HL-60/S4 treated with retinoic acid at 250 ng/mL for 4 days and 3 days (cell line): ENCODE measurements around the gene TAF4B.
"Not testable (repeated sequence)": the region's sequence is repeated elsewhere in the genome, so short reads cannot be mapped to it uniquely, and the experiment has no call there.

Source experiments
- in situ Hi-C: fragments of 300-500 bp; cut with MboI; formaldehyde crosslinking; loops from 2 replicates; pipeline ENCODE4 v1.7.0; 2022; ENCODE audit warnings: low sequenced_read_pairs

The TAF4B gene

GRCh38 chr18:26226229-26227050 lies at the start of gene TAF4B:
Gene TAF4B, plus strand, starts transcription at chr18:26226445. Its CDS starts 489 bp downstream, at chr18:26226934.
- in situ Hi-C loops = no loop called here

- in situ Hi-C loops = no loop called here
Measured at GRCh38 chr18:26181343-26181826, 44.9 kb upstream of the TAF4B start.

GRCh38 chr18:26183395-26184112 lies 42.7 kb upstream of the TAF4B start:
- in situ Hi-C loops = no loop called here

- in situ Hi-C loops = no loop called here
Measured at GRCh38 chr18:26185267-26185666, 41.0 kb upstream of the TAF4B start.

DNA sequence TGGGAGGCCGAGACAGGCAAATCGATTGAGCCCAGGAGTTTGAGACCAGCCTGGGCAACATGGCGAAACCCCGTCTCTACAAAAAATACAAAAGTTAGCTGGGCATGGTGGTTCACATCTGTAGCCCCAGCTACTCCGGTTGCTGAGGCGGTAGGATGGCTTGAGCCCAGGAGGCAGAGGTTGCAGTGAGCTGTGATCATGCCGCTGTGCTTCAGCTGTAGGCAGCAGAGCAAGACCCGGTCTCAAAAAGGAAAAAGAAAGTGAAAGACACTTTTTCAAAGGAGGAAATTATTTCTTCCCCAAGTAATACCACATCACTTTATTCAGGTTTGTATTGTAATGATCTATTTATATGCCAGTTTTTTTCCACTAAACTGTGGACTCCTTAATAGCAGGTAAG lies 35.7 kb upstream of the TAF4B start:
- in situ Hi-C loops = no loop called here

DNA sequence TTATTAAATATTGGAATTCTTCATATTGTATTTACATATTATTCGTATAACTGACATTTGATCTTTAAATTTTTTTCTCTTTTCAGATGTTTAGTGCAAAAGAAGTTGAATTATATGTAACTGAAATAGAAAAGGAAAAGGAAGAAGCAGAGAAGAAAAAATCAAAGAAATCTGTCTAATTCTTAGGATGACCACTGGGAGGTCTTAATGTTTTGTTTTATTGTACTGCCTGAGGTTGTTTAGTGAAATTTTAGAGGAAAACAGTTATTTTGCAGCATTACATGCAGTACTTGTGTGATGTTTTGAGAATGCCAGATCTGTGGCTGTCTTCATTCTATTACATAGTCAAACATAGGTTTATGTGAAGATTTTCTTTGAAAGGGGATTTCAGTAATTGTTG lies 34.0 kb upstream of the TAF4B start:
- in situ Hi-C loops = no loop called here

GRCh38 chr18:26196605-26197004 lies 29.6 kb upstream of the TAF4B start:
- in situ Hi-C loops = no loop called here

DNA sequence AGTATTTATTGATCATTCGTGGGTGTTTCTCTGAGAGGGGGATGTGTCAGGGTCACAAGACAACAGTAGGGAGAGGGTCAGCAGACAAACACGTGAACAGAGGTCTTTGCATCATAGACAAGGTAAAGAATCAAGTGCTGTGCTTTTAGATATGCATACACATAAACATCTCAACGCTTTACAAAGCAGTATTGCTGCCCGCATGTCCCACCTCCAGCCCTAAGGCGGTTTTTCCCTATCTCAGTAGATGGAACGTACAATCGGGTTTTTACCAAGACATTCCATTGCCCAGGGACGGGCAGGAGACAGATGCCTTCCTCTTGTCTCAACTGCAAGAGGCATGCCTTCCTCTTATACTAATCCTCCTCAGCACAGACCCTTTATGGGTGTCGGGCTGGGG lies 24.2 kb upstream of the TAF4B start:
- in situ Hi-C loops = not testable (repeated sequence)

GRCh38 chr18:26205318-26205717 lies 20.9 kb upstream of the TAF4B start:
- in situ Hi-C loops = no loop called here

DNA sequence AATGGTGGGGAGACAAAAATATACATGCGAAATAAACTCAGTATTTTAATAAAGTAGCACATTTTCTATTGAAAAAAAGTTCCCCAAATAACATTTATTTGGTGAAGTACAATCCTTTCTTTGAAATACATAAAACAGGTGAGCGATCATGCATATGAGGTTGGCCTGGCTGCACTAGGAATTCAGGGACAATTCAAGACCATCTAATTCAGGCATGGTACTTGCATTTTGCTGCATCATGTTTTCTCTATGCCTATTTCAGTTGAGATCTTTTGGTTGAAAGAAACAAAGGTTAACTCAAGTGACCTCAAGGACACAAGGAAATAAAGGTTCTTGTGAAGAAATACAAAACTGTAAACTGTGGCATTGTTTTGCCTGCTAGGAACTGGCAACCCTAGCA lies 19.8 kb upstream of the TAF4B start:
- in situ Hi-C loops = no loop called here

GRCh38 chr18:26207937-26208336 lies 18.3 kb upstream of the TAF4B start:
- in situ Hi-C loops = no loop called here

DNA sequence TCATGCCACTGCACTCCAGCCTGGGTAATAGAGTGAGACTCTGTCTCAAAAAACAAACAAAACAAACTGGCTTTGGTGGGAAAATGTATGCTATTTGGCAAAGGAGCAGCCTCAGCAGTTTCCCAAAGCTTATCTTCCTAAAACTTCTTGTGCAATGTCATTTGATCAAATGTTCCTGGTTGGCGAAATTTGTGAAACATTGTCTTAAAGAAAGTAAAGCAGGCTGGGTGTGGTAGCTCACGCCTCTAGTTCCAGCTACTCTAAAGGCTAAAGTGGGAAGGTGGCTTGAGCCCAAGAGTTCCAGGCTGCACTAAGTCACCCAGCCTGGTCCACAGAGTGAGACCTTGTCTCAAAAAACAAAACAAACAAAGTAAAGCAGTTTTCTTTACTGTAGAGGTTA lies 17.3 kb upstream of the TAF4B start:
- in situ Hi-C loops = no loop called here

GRCh38 chr18:26210147-26210546 lies 16.1 kb upstream of the TAF4B start:
- in situ Hi-C loops = no loop called here

GRCh38 chr18:26215247-26215970 lies 10.8 kb upstream of the TAF4B start:
- in situ Hi-C loops = no loop called here

DNA sequence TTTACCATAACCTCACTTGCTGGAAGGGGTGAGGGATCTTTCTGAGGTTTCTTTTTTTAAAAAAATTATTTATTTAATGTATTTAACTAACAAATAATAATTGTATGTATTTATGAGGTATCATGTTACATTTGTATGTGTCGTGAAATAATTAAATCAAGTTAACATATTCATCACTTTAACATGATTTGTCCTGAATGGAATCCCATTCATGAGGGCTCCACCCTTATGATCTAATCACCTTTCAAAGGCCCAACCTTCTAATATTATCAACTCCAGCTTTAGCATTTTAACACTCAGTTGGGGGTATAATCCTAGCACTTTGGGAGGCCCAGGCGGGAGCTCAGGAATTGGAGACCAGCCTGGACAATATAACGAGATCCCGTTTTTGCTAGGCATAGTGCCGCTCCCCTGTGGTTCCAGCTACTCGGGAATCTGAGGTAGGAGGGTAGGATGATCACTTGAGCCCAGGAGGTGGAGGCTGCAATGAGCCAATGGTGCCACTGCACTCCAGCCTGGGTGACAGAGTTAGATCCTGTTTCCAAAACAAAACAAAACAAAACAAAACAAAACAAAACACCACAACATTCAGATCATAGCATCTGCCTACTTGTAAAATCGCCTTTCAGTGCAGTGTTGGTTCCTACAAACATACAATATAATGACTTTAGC lies 1.1 kb upstream of the TAF4B start:
- in situ Hi-C loops = no loop called here

GRCh38 chr18:26225915-26226228 lies 373 bp upstream of the TAF4B start:
- in situ Hi-C loops = no loop called here

DNA sequence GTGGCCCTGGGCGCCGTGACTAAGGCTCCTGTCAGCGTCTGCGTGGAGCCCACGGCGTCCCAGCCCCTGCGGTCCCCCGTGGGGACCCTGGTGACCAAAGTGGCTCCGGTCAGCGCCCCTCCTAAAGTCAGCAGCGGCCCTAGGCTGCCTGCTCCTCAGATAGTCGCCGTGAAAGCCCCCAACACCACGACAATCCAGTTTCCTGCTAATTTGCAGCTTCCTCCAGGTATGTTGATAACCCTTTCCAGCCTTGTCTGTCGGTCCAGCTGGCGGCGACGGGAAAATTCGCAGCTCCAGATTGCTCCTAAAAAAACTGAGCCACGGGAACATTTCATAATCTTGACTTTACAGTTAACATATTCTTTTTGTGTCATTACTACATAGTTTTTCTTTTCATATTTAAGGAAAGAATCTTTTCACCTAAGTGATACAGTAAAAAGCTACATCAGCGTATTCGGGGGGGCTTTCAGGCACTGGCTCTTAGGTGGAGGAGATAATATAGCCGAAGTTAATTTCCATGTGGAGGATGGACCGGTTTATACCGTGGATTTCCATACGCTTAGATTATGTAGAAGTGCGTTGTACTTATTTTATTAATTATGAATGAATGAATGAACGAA lies 916 bp downstream of the TAF4B start:
- in situ Hi-C loops = no loop called here

- in situ Hi-C loops = no loop called here
Measured at GRCh38 chr18:26228562-26229260, 2.5 kb downstream of the TAF4B start.

GRCh38 chr18:26230497-26230896 lies 4.3 kb downstream of the TAF4B start:
- in situ Hi-C loops = no loop called here

DNA sequence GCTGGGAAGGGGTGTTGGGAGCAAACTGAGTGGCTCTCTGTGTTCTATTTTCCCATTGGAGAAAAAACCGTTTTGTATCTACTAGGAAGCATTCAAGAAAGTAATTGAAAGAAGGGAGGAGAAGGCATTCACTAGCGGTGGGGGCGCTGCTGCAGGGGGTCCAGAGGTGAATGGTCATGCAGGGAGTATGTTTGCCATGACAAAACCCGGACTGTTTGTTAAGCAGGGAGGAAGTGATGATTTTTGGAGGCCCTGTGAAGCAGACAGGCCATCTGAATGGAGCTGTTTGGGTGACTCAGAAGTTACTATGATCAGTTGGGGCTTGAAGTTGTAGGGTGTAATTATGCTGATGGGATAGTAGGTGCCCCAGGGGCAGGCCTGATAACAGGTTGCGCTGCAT lies 7.0 kb downstream of the TAF4B start:
- in situ Hi-C loops = no loop called here
